Measurements from ENCODE around the gene ATG7.
"Not testable (repeated sequence)": the region's sequence is repeated elsewhere in the genome, so short reads cannot be mapped to it uniquely, and the experiment has no call there.

ATG7 gene

DNA sequence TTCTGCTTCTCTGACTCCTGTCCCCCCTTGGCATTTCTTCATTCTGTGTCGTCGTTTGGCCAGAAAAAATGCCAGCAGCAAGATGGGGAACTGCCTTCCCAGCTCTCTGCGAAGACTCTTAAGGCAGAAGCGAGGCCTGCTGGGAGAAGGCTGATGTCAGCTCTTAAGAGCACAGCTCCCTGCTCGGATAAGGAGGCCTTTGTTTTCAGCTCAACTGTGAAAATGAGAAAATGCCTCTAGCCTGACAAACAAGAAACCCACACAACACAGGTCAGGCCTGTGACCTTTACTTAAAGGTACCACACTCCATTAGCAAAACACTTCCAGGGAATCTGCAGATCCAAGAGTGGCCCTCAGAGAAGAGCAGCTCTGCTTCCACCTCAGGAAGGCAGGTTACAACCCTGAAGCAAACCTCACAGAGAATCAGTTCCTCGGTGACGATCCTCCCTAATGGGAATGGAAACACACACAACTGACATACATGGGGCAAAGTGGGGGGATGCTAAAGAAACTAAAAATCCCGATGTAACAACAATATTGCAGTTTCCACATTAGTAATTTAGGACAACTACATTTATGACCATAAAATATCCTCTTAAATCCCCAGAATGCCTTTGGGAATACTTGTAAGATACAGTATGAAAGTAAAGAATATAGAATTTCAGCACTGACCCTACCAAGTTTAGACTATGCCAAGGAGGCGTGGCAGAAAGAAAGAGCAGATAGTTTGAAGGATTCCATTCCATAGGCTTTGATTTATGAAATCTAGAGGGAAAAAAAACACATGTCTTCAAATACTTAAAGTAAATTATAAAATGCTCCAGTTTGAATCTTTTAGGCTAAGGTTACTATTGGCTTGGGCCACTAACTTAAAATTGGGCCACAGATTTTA, 319.4 kb downstream of the ATG7 start:
- no peak for DNase-seq (ENCODE audit: extremely low read depth, low read depth)
- no peak overlapping the region for H3K4me3 ChIP-seq (replicated peaks; ENCODE audit: low read depth, low read length)
- TF ChIP-seq CTCF (IDR thresholded peaks at IDR 0.05; ENCODE audit: low read depth, low read length, missing control alignments), result no peak

DNA sequence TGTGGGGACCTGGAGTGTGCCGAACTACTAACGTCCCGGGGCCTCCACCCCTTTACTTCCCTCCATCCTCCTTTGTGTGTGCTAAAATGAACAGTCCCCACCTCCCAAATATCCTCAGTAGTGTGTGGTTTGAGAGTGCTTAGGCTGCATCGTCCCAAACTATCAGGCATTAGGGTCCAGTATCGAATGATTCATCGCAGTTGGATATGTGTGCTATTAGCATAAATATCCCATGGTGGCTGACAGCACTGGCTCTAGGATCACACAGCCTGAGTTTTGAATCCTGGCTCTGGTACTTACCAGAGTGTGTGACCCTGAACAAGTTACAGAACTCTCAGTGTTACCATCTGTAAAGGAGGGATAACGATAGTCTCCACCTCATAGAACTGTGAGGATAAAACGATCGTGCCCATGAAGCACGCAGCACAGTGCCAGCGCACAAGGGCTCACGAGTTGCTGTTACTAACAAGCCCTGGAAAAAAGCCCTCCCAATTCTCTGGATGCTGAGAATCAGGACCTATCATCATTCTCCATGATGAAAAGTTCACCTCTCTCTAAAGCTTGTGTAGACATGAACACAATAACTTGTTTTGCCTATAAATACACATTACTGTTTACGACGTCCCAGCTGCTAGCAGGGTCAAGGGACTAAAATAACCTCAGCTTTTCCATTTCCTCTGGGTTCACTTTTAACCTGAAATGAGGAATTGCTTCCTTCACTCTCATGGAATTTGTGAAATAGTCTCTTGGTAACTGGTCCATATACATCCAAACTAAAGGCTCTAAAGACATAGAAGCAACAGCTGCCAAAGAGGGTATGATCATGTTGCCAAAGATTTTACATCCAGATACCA, 320.5 kb downstream of the ATG7 start:
- TF ChIP-seq CTCF (IDR thresholded peaks at IDR 0.05; ENCODE audit: low read depth, low read length, missing control alignments), result no peak
- no peak for DNase-seq (ENCODE audit: extremely low read depth, low read depth)
- no peak overlapping the region for H3K4me3 ChIP-seq (replicated peaks; ENCODE audit: low read depth, low read length)

DNA sequence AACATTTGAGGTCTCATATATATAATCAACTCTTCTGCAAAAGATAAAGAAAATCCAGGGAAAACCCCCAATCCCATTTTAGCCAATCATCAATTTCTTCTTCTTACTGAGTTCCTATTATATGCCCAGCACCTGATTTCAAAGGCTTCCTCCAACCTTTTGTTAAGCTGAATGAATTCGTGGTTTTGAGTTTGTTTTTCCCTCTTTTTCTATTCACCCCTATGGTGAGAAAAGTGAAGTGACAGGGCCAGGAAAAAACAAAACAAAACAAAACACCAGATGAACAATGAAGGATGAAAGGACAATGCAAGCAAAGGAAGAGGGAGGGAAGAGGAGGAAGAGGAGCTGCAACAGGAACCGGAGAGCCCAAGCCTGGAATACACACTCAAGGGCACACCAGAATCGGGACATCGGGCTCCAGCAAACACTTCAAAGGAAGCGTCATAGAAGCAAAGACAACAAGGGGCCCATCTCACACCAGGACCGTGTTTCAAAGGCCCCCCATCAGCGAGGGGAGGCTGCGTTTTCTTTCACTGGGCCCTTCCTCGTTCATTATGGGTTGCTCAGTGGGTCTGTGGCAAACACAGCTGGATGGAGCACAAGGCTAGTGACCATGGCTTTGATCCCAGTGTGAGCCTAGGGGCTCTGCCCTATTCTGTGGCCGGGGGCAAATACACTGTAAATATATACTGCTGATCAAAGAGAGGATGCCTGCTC, 321.3 kb downstream of the ATG7 start:
- H3K4me3 ChIP-seq (replicated peaks; ENCODE audit: low read depth, low read length), result no peak overlapping the region
- TF ChIP-seq CTCF (IDR thresholded peaks at IDR 0.05; ENCODE audit: low read depth, low read length, missing control alignments), result no peak
- DNase-seq (ENCODE audit: extremely low read depth, low read depth), result no peak

GRCh38 chr3:11595024-11595423, 322.8 kb downstream of the ATG7 start:
- not testable (repeated sequence) for H3K4me3 ChIP-seq (replicated peaks; ENCODE audit: low read depth, low read length); DNase-seq (ENCODE audit: extremely low read depth, low read depth)

- no peak for DNase-seq (ENCODE audit: extremely low read depth, low read depth)
- H3K4me3 ChIP-seq (replicated peaks; ENCODE audit: low read depth, low read length), result no peak overlapping the region
- no peak for TF ChIP-seq CTCF (IDR thresholded peaks at IDR 0.05; ENCODE audit: low read depth, low read length, missing control alignments)
Observed at GRCh38 chr3:11596387-11596786, 324.2 kb downstream of the ATG7 start.

DNA sequence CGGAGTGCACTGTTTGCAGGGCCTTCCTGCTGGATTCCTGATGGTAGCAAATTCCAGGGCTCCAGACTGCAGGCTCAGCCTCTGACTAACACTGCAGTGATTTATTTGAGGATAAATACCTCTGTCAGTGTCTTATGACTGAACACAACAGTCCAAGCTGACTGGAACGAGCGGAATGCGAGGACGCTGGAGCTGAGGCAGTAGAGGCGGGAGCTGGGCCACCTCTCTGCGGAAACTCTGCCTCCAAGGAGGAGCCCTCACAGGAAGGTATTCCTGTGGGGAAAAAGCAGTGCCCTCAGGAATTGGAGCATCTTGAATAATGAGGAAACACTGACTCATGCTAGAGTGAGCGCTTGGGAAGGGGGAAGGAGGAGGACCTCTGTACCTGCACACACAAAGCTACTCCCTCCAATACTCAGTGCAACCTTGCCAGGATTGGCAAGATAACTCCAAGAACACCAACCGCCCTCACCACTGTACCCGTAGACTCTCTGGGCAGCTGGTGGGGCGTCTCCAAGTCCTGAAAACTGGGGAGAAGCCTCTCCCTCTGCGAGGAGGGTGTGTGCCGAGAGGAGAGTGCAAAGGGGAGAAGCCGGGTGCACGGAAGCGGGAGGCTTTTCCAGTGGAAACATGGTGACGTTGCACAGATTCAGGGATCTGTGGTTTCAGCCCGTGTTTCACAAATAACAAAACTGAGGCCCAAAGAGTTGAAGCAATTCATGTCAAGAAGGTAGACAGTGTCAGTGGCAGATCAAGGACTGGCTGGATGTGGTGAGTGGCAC, 328.5 kb downstream of the ATG7 start:
- peak; percentile 96 for DNase-seq (ENCODE audit: extremely low read depth, low read depth)
- no peak overlapping the region for H3K4me3 ChIP-seq (replicated peaks; ENCODE audit: low read depth, low read length)
- no peak for TF ChIP-seq CTCF (IDR thresholded peaks at IDR 0.05; ENCODE audit: low read depth, low read length, missing control alignments)
